Tongue (tissue), 2 donors: ENCODE results near the gene SUSD1. TPM values are rescaled to one million over a fixed set of nuclear protein-coding genes. Genes with fewer than 3 reads are reported as not detected.

Experiments used
- DNase-seq: peaks from one replicate; pipeline ENCODE4 v3.0.0-alpha.2; 2015
- total RNA-seq: library from RNA; depleted of rRNA; stranded (reverse); fragments of >200 nt; gene quantifications from one replicate; pipeline ENCODE4 v1.2.3, GENCODE V29; 2014

SUSD1 gene
- total RNA-seq, 1 donor from 2014 or later: 16.0 TPM

DNA sequence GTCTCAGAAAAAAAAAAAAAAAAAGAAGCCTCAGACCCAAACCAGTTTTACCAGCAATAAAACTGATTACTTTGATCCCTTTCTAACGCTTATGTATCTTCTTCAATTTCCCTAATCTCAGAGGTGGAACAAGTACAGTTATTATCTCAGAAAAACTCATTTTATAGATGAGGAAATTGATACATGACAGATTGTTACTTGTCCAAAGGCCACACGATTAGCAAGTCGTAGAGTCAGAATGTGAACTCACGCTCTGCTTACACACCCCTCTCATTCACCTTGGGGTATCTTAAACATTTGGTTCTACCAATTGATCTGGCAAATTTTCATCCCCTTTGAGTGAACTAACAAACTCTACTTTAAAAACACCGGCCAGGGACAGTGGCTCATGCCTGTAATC lies 110.2 kb downstream of the SUSD1 start:
- DNase-seq: no peak

GRCh38 chr9:112063586-112063985 lies 111.5 kb downstream of the SUSD1 start:
- DNase-seq: no peak

DNA sequence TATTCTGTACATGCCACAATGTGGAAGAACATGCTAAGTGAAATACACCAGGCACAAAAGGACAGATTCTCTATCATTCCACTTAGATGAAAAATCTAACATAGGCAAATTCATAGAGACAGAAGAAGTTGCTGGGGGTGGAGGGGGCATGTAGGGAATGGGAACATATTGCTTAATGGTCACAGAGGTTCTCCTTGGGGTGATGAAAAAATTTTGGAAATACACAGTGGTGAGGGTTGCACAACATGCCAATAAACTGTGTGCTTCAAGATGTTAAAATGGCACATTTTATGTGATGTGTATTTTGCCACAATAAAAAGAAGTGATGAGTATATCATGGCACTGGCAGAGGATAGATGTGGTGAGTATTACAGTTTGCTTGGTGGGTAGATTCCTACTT lies 111.9 kb downstream of the SUSD1 start:
- no peak for DNase-seq

DNA sequence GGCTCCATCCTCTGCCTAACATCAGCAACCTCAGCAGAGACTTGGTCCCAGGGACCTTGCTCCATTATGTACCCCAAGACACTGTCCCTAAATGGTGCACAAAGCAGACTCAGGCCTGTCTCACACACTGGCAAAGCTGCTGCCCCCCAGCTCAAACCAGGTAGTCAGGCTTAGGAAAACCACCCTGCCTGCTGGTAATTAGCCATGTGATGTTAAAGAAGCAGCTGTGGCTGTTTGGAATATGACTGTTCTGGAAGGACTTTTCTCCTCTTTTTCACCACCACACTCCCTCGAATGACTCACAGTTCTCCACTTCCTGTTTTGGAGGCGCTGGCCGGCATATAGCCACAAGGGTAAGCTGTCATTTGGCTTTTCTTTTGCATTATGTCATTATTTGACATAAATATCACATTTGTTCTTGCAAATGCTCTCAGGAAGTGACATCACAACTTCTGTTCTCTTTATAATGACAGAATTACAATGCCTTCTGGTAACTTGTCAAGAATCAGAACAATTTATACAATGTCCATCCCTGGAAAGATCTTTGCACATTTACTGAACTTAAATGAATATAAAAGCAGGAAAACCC lies 113.9 kb downstream of the SUSD1 start:
- DNase-seq: peak; percentile 75

DNA sequence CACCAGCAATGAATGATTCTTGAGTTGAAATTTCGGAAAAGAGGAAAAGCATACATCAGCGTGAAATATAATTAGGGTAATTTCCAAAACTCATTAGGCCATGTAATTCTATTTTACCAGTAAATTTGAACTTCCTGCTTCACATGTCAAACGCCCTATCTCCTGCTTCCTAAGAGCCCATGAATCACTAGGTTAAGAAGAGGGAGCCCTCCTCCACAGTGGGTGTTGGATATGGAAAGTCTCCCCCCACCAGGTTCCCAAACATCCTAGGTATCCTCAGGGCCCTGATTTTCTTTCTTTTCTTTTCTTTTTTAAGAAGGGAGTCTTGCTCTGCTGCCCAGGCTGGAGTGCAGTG lies 115.2 kb downstream of the SUSD1 start:
- DNase-seq: no peak

DNA sequence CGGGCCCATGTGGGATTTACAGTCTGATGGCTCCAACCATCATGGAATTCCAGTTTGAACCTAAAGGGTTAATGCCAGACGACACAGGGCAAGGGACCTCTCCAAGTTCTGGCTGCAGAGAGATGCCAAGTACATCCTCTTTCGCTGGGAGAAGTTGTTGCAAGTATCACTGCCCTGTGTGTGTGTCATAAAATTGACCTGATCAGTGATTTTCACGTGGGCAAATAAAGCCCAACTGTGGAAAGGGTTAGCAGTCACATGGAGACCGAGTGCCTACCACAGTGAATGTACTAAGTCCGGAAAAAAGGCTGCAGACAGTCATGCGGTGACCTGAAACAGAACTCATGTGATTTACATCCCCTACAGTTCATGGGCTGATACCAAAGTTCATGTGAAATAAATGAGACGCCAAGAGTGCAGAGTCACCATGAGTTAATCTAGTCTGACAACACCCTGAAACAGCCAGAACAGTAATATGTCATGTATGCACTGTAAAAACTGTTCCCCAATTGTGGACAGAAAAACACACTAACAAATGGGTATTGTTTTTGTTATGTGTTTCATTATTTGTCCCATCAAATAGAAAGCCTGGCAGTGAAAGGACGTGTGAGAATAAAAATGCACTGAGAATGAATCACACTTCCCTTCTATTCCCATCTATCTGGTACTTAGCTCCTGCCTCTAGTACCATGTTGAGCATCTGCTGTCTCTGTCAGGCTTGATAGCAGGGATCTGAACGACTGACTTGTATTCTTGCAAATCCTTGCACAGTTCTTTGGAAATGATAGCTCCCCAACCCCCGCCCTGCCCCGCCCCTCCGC lies 115.7 kb downstream of the SUSD1 start:
- DNase-seq: no peak

- DNase-seq: no peak
These were observed 118.1 kb downstream of the SUSD1 start for GRCh38 chr9:112056996-112057395.

DNA sequence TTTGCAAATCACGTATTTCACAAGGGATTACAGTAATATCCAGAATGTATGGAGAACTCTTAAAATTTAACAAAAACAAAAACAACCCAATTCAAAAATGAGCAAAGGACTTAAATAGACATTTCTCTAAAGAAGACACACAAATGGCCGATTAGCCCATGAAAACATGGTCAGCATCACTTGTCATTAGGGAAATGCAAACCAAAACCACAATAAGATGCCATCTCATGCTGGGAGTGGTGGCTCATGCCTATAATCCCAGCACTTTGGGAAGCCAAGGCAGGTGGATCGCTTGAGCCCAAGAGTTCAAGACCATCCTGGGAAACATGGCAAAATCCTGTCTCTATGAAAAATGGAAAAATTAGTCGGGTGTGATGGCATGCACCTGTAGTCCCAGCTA lies 120.2 kb downstream of the SUSD1 start:
- no peak for DNase-seq

DNA sequence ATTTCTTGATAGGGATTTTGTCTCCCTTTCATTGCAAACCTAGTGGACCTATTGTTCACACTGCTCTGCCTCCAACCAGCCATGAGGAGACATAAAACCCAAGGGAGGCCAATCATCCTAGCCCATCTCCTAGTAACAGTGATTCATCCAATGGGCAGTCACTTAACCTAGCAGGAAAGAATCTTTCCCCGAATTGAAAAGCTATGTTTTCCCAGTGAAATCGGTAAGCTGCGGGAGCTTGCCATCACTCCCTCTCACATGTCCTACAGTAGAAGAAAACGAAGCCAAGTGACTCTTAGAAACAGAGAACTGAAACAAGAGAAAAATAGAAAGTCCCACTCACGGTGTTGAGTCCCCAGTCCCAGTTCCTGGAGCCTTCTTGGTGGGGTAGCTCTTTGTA lies 123.3 kb downstream of the SUSD1 start:
- DNase-seq: no peak

- DNase-seq: peak; percentile 90
These were observed 124.3 kb downstream of the SUSD1 start for GRCh38 chr9:112050544-112051475.

GRCh38 chr9:112049811-112050516 lies 125.1 kb downstream of the SUSD1 start:
- peak; percentile 66 for DNase-seq

GRCh38 chr9:112048924-112049691 lies 126.0 kb downstream of the SUSD1 start:
- DNase-seq: no peak

- DNase-seq: no peak
These were observed 127.5 kb downstream of the SUSD1 start for GRCh38 chr9:112047538-112048066.

DNA sequence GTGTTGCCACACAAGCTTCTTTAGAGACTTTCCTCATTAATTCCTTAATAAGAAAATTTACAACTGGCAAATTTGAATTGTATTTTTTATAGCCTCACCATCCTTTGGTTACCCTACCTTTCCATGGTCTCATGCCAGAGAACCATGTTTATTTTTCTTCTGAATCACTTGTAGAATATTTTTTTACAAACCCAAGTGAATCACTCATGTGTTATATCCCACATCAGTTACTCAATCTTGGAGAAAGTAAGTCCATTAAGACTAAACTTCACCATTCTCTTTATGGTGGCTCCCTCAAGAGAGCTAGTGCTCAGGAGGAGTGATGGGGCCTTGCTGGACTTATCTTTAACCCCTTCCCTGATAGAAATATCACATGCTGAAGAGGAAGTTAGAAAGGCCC lies 128.9 kb downstream of the SUSD1 start:
- DNase-seq: no peak

DNA sequence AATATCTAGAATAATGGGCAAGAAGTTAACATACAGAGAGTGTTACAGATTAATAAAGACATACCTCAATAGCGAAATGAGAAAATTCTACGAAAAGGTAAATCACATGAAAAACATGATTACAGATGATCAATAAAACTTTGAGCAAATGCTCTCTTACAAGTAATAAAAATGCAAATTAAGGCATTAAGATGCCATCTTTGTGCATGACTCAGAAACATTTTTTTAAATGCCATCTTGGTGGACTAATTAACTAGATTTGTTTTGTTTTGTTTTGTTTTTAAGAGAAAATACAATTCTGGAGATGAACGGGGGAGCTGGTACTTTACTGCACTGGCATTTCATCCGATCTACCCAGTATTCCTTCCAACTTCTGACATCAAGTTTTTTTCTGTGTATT lies 130.2 kb downstream of the SUSD1 start:
- DNase-seq: no peak

GRCh38 chr9:112044186-112044585 lies 130.9 kb downstream of the SUSD1 start:
- no peak for DNase-seq

- no peak for DNase-seq
These were observed 131.7 kb downstream of the SUSD1 start for GRCh38 chr9:112043423-112043822.

GRCh38 chr9:112042769-112043168 lies 132.3 kb downstream of the SUSD1 start:
- no peak for DNase-seq

- no peak for DNase-seq
These were observed 132.9 kb downstream of the SUSD1 start for GRCh38 chr9:112042244-112042638.

GRCh38 chr9:112041536-112042243 lies 133.4 kb downstream of the SUSD1 start:
- DNase-seq: peak; percentile 69

DNA sequence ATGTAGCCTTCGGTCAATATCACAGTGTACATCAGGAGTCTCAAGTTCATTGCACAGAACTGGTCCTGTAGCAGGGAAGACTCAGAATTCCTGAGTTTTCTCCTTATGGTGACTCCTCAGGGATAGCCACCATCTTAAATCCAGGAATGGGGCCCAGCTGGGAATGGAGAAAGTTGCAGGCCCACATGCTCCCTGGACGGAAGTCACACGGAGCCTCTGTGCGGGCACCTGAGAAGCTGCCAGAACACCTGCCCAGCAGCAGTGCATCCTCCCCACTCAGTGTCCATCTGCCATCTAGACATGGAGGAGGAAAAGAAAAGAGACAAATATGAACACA lies 133.9 kb downstream of the SUSD1 start:
- no peak for DNase-seq
